GM19452 (cell line): Measurements from ENCODE around the gene ITGB6.

Experiments used
- ATAC-seq: cut with Tn5 transposase; IDR thresholded peaks from one replicate; pipeline ENCODE4 v1.9.1; 2021; ENCODE audit not compliant: unreplicated experiment

Gene ITGB6, protein sequence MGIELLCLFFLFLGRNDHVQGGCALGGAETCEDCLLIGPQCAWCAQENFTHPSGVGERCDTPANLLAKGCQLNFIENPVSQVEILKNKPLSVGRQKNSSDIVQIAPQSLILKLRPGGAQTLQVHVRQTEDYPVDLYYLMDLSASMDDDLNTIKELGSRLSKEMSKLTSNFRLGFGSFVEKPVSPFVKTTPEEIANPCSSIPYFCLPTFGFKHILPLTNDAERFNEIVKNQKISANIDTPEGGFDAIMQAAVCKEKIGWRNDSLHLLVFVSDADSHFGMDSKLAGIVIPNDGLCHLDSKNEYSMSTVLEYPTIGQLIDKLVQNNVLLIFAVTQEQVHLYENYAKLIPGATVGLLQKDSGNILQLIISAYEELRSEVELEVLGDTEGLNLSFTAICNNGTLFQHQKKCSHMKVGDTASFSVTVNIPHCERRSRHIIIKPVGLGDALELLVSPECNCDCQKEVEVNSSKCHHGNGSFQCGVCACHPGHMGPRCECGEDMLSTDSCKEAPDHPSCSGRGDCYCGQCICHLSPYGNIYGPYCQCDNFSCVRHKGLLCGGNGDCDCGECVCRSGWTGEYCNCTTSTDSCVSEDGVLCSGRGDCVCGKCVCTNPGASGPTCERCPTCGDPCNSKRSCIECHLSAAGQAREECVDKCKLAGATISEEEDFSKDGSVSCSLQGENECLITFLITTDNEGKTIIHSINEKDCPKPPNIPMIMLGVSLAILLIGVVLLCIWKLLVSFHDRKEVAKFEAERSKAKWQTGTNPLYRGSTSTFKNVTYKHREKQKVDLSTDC

DNA sequence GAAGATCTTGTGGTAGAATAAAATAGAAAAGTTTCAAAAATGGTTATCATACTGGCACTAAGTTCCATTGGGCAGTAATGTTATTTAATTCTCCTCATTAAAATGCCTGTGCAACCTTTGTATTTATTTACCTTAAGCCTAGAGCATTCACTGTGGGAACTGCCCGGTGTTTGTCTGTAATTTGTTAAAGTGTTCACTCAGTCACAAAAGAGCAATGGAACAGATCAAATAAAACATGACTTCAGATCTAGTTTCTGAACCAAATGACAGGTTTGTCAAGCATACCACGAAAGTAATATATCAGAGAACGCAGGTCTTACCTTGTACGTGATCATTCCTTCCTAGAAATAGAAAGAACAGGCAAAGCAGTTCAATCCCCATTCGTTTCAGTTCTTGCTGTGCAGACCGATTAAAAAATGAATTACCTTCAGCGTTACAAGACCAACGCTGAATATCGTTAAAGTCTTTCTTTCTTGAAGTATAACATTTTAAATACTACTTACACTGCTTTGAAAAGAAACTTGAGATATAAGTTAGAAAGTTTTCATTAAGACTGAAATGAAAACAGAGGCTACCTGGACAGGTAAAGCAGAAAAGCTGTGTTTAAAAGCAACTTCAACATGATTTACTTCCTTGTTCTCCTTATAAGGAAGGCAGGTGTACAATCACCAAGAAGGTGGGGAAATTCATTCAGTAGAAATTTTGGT, at the start of gene ITGB6:
ITGB6 (minus strand) TSS at position 590 of the 707 bp plus-strand sequence; CDS start at position 381, 209 bp downstream.
- ATAC-seq: no peak

DNA sequence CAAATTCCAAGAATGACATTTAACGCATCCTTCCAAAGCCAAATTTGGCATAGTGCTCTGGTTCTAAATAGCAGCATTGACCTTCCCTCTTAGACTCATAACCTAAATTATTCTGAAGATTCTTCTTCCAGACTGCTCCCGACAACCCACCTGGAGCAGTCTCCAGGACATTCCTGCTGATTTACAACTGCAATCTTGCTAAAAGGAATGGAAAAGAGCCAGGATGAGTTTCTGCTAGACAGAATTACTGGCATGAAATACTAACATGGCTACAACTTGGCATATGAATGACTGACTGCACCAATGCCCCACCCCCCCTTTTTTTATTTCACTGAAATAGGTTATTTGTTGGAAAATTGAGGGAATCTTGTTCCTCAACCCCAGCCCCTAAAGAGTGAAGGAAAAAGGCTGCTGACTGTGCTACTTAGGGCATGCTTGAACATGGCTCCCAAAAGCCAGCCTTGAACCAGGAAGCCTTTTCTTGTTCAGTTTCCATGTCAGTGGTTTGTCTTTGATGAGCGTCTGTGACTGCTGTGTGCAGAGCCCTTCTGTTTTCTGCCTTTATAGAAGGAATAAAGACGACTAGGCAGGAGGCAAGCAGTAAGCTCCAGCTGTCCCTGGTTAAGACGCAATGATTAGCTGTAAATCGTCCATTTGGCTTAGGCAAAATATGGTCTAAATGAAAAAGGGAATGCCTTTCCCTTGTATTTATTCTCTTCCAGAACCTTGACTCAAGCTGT, 47.4 kb upstream of the ITGB6 start:
- ATAC-seq: no peak

- ATAC-seq: no peak
Observed at GRCh38 chr2:160246356-160246755, 46.3 kb upstream of the ITGB6 start.

DNA sequence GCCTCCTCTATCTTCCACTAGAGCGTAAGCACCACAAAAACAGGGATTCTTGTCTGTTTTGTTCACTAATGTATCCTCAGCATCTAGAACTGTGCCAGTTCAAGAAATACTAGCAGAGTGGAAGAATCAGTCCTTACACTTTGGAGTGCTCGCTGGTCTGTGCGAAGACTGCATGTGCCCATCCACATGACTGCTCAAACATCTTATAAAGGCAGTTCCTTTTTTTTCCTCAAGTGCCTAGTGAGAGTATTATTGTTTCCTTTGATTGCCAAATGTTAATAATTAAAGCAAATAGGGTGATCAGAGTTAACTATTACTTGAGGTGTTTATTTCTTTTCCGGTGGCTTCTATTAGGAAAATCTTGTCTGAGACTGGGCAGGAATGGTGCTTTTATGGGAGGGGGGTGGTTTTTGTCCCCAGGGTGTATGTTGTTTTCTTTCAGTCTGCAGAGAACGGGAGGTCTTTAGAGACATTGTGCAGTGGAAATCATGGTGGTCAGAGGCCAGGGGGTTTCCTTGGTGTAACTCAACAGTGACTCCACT, 45.6 kb upstream of the ITGB6 start:
- ATAC-seq: no peak

GRCh38 chr2:160242893-160243564, 43.0 kb upstream of the ITGB6 start:
- ATAC-seq: no peak

DNA sequence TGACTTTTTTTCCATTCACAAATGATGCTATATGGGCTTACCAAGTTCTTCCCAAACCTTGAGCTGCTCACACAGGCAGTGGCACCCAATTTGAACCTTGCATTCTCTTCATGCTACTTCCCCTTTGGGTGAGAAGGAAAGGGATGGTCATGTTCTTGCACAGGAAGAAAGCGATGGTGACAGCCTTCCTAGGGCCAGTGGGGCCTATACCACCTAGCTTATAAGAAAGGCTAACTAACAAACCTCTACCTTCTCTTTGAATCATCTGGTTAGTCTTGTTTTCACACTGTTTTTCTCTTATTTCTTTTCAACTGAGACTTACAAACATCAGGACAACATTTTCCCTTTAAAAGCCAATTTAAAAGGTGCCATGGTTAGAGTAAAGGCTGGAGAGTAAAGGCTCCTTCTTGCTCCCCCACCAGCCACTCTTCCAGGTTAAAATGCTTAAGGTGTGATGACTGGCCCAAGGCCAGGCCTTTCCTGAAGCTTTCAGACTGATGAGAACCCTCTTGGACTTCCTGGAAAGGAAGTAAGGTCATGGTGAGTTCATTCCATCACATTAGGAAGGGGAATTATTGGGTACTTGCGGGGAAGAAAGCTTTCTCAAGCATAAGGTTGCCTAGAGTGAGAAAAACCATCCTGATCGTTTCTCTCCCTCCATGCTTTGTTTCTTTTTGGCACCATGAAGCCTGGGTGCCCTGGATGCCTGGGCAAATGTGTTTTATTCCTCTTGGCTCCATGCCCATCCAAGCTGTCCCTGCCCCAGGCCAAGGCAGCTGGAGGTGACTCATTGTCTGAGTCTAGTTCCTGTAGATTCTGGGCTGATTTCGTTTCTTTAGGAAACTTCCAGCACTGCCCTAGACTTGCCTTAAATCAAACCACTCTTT, 41.4 kb upstream of the ITGB6 start:
- no peak for ATAC-seq

DNA sequence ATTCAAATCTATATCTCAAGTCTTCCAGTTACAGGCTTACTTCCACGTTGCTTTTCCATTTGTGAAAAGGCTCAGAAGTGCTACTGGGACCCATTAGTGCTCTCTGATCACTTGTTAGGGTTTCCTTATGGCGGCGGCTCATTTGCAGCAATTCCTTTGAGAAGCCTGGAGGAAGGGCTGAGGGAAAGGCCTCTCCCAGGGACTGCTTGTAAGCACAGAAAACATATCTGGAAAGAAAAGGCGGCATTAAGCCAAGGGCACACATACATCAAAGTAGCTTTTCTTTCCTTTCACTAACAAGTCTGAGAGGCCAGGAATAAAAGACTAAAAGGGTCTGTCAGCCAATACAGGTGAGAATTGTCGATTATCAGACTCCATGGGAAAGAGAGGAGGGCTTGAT, 39.4 kb upstream of the ITGB6 start:
- no peak for ATAC-seq

DNA sequence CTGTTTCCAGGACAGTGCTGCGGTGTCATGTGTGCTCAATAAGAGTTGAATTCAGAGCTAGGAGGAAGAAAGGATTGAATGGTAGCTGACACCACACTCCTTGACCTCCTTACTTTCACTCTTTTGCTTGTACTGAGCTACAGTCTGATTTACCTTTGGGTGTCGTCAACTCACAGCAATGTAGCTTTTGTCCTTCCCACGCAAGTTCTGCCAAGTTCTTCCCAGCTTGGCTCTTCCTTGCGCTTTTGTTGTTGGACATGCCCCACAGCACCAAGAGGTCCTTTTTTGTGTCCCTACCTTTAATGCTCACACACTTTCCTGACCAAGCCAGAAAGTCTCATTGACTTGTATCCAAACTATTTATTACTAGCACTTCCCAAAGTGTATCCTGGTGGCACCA, 38.3 kb upstream of the ITGB6 start:
- no peak for ATAC-seq

DNA sequence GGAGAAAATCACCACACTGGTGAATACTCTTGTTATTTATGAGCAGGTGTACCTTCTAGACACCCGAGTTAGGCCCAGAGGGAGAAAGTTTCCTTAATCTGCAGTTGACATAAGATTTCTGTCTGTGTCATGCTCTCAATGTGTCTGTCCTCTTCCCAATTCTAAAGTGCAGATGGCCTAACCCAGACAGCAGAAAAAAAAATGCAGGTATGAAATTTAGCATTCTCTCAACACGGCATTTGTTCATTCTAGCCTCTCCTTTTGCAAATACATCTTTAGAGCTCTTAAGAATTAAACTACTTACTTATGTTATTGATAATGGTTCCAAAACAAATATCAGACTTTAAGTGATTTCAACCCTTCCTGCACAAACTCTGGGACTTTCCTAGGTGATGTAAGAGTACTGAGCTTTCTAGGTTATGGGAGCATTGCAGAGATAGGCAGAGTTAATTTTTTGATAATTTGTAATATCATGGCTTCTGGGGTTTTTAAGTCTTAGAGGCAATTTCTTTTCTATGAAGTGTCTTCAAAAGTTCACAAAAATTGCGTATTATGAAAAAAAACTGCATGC, 32.9 kb upstream of the ITGB6 start:
- ATAC-seq: no peak

DNA sequence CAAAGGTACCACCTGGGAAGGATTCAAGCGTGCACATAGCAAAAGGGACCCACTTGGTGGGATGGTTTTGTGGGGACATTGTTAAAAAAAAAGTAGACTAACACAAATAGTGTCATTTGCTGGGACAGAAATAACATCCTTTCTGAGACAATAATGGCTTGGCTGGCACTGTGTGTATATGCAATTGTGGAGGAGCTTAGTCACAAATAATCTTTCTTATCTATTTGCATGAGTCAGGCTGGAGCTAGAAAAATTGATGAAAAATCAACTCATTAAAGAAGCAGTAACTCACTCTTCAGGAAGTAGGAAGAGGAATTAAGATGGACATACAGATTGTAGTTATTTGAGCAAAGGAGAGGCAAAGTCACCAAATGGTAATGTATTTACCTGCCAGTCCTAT, 29.5 kb upstream of the ITGB6 start:
- no peak for ATAC-seq

- ATAC-seq: no peak
Observed at GRCh38 chr2:160228141-160228917, 28.3 kb upstream of the ITGB6 start.

DNA sequence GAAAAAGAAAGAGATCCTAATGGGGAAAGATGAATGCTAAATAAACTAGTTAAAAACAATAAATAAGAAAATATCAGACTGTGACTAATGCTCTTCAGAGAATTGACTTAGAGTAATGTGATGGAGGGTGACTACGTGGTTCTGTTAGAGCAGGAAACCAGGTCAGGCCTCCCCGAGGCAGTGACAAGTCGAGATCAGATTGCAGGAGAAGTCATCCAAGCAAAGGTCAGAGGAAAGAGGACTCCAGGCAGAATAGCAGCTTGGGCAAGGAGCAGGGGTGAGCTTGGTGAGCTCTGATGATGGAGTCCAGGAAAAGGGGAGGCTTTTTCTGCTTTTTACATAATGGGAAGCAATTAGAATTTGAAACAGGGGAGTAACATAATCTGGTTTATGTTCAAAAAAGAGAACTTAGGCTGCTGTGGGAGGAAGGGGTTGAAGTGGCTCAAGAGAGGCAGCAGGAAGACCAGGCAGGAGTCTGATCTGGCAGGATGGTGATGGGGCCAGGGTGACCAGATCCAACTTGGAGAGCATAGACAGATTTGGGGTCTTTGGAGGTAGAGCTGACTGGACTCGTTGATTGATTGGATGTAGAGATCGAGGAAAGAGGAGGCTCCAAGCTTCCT, 27.3 kb upstream of the ITGB6 start:
- ATAC-seq: no peak

DNA sequence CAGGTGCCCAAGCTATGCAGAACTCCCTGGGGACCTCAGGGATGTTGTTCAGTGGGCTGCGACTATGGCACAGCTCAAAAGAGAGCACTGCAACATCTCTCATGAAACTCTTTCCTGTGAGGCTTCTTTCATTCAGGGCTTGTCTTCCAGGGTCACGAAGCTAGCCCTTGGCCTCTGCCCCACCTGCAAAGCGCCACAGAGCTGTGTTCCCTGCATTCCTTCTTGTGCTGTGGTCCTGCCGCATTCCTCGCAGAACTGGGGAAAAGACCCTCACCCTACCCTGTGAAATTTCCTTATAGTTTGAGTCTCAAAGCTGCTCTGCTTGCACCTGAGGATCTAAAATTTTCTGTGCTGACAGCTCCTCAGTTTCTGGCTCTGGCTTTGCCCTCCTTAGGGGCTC, 26.3 kb upstream of the ITGB6 start:
- ATAC-seq: no peak

- ATAC-seq: no peak
Observed at GRCh38 chr2:160225722-160226121, 25.6 kb upstream of the ITGB6 start.

DNA sequence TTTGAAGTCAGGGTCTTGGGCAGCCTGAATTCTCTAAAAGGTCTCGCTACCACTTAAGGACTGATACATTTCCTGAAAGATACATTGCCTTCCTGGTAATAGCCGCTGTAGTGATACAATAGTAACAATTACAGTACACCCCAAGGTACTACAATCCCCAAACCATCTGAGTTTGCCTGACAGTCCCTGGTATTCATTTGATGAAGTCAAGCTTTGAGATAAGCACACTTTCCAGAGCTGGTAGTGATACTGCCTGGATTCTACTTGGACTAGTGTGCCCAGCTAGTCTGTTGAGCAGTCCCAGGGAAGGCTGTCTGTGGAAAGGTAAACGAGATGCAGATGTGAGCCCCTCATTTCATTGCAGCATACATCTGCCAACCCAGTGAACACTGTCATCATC, 24.4 kb upstream of the ITGB6 start:
- ATAC-seq: peak; percentile 13

DNA sequence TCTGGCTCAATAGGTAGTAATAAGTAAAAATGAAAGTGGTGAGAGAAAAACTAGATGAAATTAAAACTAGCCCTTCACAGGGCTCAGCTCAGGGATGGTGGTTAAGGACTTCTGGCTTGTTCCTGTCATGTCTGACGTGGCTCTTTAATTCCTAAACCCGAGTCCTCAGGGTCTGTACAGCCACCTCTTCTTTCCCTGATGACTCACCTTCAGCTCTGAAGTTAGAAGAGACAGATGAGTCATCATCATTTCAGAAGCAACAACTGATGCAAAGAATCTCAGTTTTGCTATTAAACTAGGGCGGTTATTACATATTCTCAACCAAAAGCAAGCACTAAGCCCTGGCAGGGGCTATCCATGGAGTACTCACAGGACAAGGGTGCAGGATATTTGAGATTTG, 24.0 kb upstream of the ITGB6 start:
- peak; percentile 93 for ATAC-seq

GRCh38 chr2:160223560-160223959, 23.5 kb upstream of the ITGB6 start:
- ATAC-seq: peak; percentile 0
